ENCODE data around the gene DDX20.

DDX20 gene

DNA sequence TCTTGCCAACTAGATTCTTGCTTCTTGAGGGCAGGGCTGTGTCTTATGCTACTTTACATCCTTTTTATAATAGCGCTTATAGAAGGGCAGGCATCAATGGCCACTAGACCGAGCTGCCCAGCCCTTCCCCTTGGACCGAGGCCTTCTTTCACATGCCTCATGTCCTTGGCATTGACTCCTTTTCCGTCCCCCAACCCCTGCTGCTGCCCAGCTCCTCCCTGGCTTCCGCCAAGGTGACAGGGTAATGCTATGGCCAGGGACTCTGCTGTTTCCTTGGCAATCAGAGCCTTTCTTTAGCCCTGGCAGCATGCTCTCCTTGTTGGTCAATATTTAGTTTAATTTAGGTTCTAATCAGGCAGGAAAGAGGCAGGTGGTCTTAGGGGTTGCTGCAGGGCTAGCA is 48.2 kb downstream of the DDX20 start:
- H3K9me2 ChIP-seq (ENCODE audit: low read depth, low read length) = no peaks in the 10 kb centered on the region
- no peaks in the 10 kb centered on the region for H4K20me1 ChIP-seq (ENCODE audit: insufficient read depth, low read length)
- H3F3A ChIP-seq (ENCODE audit: insufficient read depth, low read length) = no peaks in the 10 kb centered on the region
- H3K27ac ChIP-seq (ENCODE audit: low read depth, low read length, poor library complexity, severe bottlenecking) = no peak overlapping the region
- TF ChIP-seq, protein P1, sequence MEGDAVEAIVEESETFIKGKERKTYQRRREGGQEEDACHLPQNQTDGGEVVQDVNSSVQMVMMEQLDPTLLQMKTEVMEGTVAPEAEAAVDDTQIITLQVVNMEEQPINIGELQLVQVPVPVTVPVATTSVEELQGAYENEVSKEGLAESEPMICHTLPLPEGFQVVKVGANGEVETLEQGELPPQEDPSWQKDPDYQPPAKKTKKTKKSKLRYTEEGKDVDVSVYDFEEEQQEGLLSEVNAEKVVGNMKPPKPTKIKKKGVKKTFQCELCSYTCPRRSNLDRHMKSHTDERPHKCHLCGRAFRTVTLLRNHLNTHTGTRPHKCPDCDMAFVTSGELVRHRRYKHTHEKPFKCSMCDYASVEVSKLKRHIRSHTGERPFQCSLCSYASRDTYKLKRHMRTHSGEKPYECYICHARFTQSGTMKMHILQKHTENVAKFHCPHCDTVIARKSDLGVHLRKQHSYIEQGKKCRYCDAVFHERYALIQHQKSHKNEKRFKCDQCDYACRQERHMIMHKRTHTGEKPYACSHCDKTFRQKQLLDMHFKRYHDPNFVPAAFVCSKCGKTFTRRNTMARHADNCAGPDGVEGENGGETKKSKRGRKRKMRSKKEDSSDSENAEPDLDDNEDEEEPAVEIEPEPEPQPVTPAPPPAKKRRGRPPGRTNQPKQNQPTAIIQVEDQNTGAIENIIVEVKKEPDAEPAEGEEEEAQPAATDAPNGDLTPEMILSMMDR (IDR thresholded peaks at IDR 0.05; ENCODE audit: low read length) = no peak
- no peak for TF ChIP-seq EZH2 (IDR thresholded peaks at IDR 0.05; ENCODE audit: borderline replicate concordance, low read length)
- H2AFZ ChIP-seq (ENCODE audit: low read length) = no peak overlapping the region
- no peak overlapping the region for H3K4me3 ChIP-seq (ENCODE audit: low read depth, low read length, poor library complexity, severe bottlenecking)
- H3K27me3 ChIP-seq (ENCODE audit: insufficient read depth, low read length) = peaks cover 3% of the 10 kb centered on the region; the same call in 1 of the 2 replicates
- no peaks in the 10 kb centered on the region for H3K36me3 ChIP-seq (ENCODE audit: insufficient read depth, low read length)
- H3K9me3 ChIP-seq (ENCODE audit: low read length) = peaks cover 3% of the 10 kb centered on the region; the same call in 1 of the 2 replicates
- H3K4me1 ChIP-seq (ENCODE audit: insufficient read depth, low read length, severe bottlenecking) = no peaks in the 10 kb centered on the region
- H3K79me2 ChIP-seq (ENCODE audit: insufficient read depth, low read length) = no peaks in the 10 kb centered on the region
- no peak overlapping the region for H3K4me2 ChIP-seq (ENCODE audit: low read length)
- no peak overlapping the region for H3K9ac ChIP-seq (ENCODE audit: low read length)

DNA sequence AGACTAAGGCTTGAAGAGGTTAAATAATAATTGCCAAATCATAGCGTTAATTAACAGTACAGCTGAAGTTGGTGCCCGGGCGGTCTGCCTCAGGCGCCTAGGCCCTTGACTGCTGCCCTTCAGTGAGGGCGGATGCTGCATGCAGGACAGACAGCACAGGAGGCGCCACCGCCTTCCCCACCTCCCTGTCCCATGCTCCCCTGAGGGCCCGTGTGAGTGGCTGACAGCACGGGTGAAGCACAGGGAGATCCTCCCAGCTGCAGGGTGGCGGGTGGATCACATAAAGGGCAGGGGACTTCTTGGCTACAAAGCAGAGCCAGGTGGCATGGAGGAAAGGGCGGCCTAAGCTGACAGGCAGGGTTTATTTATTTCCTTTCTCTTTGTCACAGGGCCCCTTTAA is 49.1 kb downstream of the DDX20 start:
- Histone ChIP-seq H3K9ac (ENCODE audit: low read length) (no peak overlapping the region), H3K36me3 (ENCODE audit: insufficient read depth, low read length) (no peaks in the 10 kb centered on the region), H3K9me2 (ENCODE audit: low read depth, low read length) (no peaks in the 10 kb centered on the region), H2AFZ (ENCODE audit: low read length) (no peak overlapping the region), H3K4me3 (ENCODE audit: low read depth, low read length, poor library complexity, severe bottlenecking) (no peak overlapping the region), H3K79me2 (ENCODE audit: insufficient read depth, low read length) (no peaks in the 10 kb centered on the region), H3K4me2 (ENCODE audit: low read length) (no peak overlapping the region), H3K27me3 (ENCODE audit: insufficient read depth, low read length) (no peaks in the 10 kb centered on the region; the same call in 1 of the 2 replicates), H3K27ac (ENCODE audit: low read depth, low read length, poor library complexity, severe bottlenecking) (no peak overlapping the region), H3K4me1 (ENCODE audit: insufficient read depth, low read length, severe bottlenecking) (no peaks in the 10 kb centered on the region), H3K9me3 (ENCODE audit: low read length) (no peaks in the 10 kb centered on the region), H4K20me1 (ENCODE audit: insufficient read depth, low read length) (no peaks in the 10 kb centered on the region), H3F3A (ENCODE audit: insufficient read depth, low read length) (no peaks in the 10 kb centered on the region)
- no peak for TF ChIP-seq EZH2 (IDR thresholded peaks at IDR 0.05; ENCODE audit: borderline replicate concordance, low read length)
- TF ChIP-seq, protein P1 (IDR thresholded peaks at IDR 0.05; ENCODE audit: low read length) = no peak

DNA sequence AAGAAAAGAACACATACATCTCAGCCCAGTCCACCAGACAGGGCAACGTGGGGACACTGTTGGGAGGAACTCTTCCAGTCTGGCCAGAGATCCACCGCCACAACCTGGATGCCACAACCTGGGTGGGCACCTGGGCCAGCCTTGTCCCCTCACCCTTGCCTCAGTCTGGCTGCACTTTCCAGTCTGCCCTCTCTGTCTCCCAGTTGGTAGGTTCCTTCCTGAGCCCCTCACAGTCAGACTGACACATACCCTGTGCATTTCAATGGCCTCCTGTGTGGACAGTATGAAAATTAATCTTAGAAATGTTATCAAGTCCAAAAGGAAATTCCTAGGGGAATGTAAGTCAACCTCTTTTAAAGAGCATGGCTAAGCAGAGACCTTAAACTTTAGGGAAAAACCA is 49.5 kb downstream of the DDX20 start:
- no peak overlapping the region for H2AFZ ChIP-seq (ENCODE audit: low read length)
- H4K20me1 ChIP-seq (ENCODE audit: insufficient read depth, low read length) = no peaks in the 10 kb centered on the region
- H3K4me1 ChIP-seq (ENCODE audit: insufficient read depth, low read length, severe bottlenecking) = no peaks in the 10 kb centered on the region
- H3F3A ChIP-seq (ENCODE audit: insufficient read depth, low read length) = no peaks in the 10 kb centered on the region
- no peak overlapping the region for H3K4me2 ChIP-seq (ENCODE audit: low read length)
- H3K36me3 ChIP-seq (ENCODE audit: insufficient read depth, low read length) = no peaks in the 10 kb centered on the region
- no peaks in the 10 kb centered on the region for H3K9me3 ChIP-seq (ENCODE audit: low read length)
- no peaks in the 10 kb centered on the region for H3K79me2 ChIP-seq (ENCODE audit: insufficient read depth, low read length)
- H3K4me3 ChIP-seq (ENCODE audit: low read depth, low read length, poor library complexity, severe bottlenecking) = no peak overlapping the region
- no peaks in the 10 kb centered on the region for H3K9me2 ChIP-seq (ENCODE audit: low read depth, low read length)
- no peaks in the 10 kb centered on the region; the same call in 1 of the 2 replicates for H3K27me3 ChIP-seq (ENCODE audit: insufficient read depth, low read length)
- no peak overlapping the region for H3K27ac ChIP-seq (ENCODE audit: low read depth, low read length, poor library complexity, severe bottlenecking)
- TF ChIP-seq EZH2 (IDR thresholded peaks at IDR 0.05; ENCODE audit: borderline replicate concordance, low read length) = no peak
- H3K9ac ChIP-seq (ENCODE audit: low read length) = no peak overlapping the region

DNA sequence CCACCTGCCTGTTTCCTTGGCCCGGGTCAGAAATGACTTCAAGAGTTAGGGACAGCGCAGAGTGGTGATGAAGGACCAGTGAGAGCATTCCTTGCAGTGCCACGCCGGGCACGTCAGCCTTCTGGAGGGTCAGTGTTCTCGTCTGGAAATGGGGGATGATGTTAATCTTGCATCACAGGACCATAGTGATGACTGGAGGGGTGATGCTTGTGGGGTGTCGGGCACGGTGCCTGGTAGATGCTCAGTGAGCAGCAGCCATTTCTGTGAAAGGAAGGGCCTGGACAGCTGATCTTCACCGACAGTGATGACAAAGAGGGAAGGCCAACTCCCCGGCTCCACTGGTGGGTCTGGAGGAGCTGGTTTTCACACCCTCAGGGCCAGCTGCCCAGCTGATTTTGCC is 56.2 kb downstream of the DDX20 start:
- H3K36me3 ChIP-seq (ENCODE audit: insufficient read depth, low read length) = no peaks in the 10 kb centered on the region
- no peak overlapping the region for H3K27ac ChIP-seq (ENCODE audit: low read depth, low read length, poor library complexity, severe bottlenecking)
- H4K20me1 ChIP-seq (ENCODE audit: insufficient read depth, low read length) = no peaks in the 10 kb centered on the region
- no peaks in the 10 kb centered on the region for H3K4me1 ChIP-seq (ENCODE audit: insufficient read depth, low read length, severe bottlenecking)
- no peak for TF ChIP-seq EZH2 (IDR thresholded peaks at IDR 0.05; ENCODE audit: borderline replicate concordance, low read length)
- TF ChIP-seq, protein P1 (IDR thresholded peaks at IDR 0.05; ENCODE audit: low read length) = no peak
- no peak overlapping the region for H3K4me3 ChIP-seq (ENCODE audit: low read depth, low read length, poor library complexity, severe bottlenecking)
- no peaks in the 10 kb centered on the region for H3F3A ChIP-seq (ENCODE audit: insufficient read depth, low read length)
- no peaks in the 10 kb centered on the region for H3K9me2 ChIP-seq (ENCODE audit: low read depth, low read length)
- no peak overlapping the region for H3K4me2 ChIP-seq (ENCODE audit: low read length)
- H3K9me3 ChIP-seq (ENCODE audit: low read length) = no peaks in the 10 kb centered on the region
- H3K27me3 ChIP-seq (ENCODE audit: insufficient read depth, low read length) = no peaks in the 10 kb centered on the region; the same call in 1 of the 2 replicates
- H2AFZ ChIP-seq (ENCODE audit: low read length) = no peak overlapping the region
- no peak overlapping the region for H3K9ac ChIP-seq (ENCODE audit: low read length)
- H3K79me2 ChIP-seq (ENCODE audit: insufficient read depth, low read length) = no peaks in the 10 kb centered on the region
